SHP77 (cell line): ENCODE measurements around the gene ZBTB49.

Experiments used
- DNase-seq, 2 experiments: peaks; one replicate each; lab custom pipeline; 2025; lab: John Stamatoyannopoulos, UW

The ZBTB49 gene

GRCh38 chr4:4277531-4277930 is 12.5 kb upstream of the ZBTB49 start:
- no peak for DNase-seq

- DNase-seq = no peak
These were observed 8.3 kb upstream of the ZBTB49 start for GRCh38 chr4:4281787-4282186.

GRCh38 chr4:4284827-4285618 is 5.0 kb upstream of the ZBTB49 start:
- DNase-seq = no peak

- no peak for DNase-seq
These were observed 2.0 kb upstream of the ZBTB49 start for GRCh38 chr4:4288098-4288497.

- DNase-seq = no peak
These were observed 996 bp upstream of the ZBTB49 start for GRCh38 chr4:4289055-4289454.

GRCh38 chr4:4289597-4289940 is 482 bp upstream of the ZBTB49 start:
- DNase-seq = no peak

GRCh38 chr4:4293279-4293678 is 3.2 kb downstream of the ZBTB49 start:
- DNase-seq = no peak

- DNase-seq = no peak
These were observed 6.3 kb downstream of the ZBTB49 start for GRCh38 chr4:4296283-4296846.

- no peak for DNase-seq
These were observed 9.0 kb downstream of the ZBTB49 start for GRCh38 chr4:4299006-4299405.

- no peak for DNase-seq
These were observed 11.9 kb downstream of the ZBTB49 start for GRCh38 chr4:4302001-4302400.

- DNase-seq = no peak
These were observed 12.4 kb downstream of the ZBTB49 start for GRCh38 chr4:4302416-4302815.

- no peak for DNase-seq
These were observed 16.9 kb downstream of the ZBTB49 start for GRCh38 chr4:4306920-4307319.

- DNase-seq = no peak
These were observed 18.9 kb downstream of the ZBTB49 start for GRCh38 chr4:4308800-4309441.

GRCh38 chr4:4311193-4311592 is 21.1 kb downstream of the ZBTB49 start:
- DNase-seq = no peak

- no peak for DNase-seq
These were observed 25.6 kb downstream of the ZBTB49 start for GRCh38 chr4:4315461-4316149.

GRCh38 chr4:4316150-4316495 is 26.1 kb downstream of the ZBTB49 start:
- DNase-seq = no peak

- no peak for DNase-seq
These were observed 27.6 kb downstream of the ZBTB49 start for GRCh38 chr4:4317496-4318232.

GRCh38 chr4:4320528-4320927 is 30.5 kb downstream of the ZBTB49 start:
- no peak for DNase-seq

- DNase-seq = no peak
These were observed 31.1 kb downstream of the ZBTB49 start for GRCh38 chr4:4320951-4321714.

GRCh38 chr4:4321951-4322688 is 32.1 kb downstream of the ZBTB49 start:
- DNase-seq = no peak
